ENCODE results near the gene TAS2R9.
"Not testable (repeated sequence)": the region's sequence is repeated elsewhere in the genome, so short reads cannot be mapped to it uniquely, and the experiment has no call there.

TAS2R9 gene, protein sequence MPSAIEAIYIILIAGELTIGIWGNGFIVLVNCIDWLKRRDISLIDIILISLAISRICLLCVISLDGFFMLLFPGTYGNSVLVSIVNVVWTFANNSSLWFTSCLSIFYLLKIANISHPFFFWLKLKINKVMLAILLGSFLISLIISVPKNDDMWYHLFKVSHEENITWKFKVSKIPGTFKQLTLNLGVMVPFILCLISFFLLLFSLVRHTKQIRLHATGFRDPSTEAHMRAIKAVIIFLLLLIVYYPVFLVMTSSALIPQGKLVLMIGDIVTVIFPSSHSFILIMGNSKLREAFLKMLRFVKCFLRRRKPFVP

DNA sequence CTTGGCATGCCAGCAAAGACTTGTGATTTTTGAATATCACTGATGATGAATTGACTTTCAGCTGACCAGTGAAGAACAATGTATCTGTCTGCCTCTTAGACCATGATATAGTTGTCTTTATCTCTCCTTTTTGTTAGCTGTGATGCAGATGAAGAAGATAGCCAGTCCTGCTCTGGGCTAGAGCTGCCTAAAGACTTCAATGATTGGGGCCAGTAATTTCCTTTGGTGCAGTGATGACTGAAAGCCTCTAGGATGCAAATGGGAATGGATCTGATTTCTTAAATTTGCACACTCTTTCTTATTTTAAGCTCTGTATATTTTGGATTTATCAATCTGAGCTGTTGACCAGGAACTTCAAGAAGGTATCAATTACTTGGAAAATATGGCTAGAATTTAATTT is at the start of gene TAS2R9:
Gene TAS2R9, minus strand, starts transcription at position 101 of the 400 bp plus-strand sequence. Its CDS starts 93 bp downstream, at position 8.
- no peak for DNase-seq (ENCODE audit: low read depth)

DNA sequence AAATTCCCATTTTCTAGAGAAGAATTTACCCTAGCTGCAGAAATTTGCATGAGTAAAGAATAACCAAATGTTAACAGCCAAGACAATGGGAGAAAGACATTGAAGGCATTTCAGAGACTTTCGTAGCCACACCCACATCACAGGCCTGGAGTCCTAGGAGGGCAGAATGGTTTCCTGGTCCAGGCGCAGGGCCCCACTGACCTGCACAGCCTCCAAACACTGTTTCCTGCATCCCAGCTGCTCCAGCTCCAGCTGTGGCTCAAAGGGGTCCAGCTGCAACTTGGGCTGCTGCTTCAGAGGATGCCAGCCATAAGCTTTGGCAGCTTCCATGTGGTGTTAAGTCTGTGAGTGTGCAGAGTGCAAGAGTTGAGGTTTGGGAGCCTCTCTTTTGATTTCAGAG is 45.8 kb upstream of the TAS2R9 start:
- DNase-seq (ENCODE audit: low read depth) = no peak

- DNase-seq (ENCODE audit: low read depth) = no peak
These were observed 43.8 kb upstream of the TAS2R9 start for GRCh38 chr12:10853776-10854175.

DNA sequence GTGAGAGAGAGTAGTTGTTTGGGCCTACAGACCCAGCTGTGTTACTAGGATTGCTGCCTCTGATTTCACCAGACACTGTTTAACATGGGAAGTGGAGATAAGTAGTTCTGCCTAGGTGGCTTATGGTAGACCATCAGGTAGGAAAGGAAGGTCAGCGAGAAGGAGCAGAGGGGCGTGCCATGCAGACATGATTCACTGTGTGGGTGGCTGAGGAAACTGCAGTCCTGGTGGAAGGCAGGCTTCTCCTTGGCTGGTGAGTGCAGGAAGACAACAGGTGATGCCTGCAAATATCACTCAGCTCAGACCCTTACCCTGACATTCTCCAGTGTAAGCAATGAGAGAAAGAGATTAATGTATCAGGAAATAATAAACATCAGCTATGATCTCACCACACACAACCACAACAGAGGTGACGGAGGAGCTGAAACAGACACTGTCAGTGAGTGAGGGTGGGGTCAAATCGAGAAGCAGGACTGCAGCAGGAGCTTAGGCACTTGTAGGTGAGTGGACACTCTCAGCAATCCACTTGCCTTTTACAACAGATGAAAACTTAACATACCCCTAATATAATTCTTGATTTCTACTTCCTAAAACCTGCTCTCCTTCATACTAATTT is 41.4 kb upstream of the TAS2R9 start:
- no peak for DNase-seq (ENCODE audit: low read depth)

DNA sequence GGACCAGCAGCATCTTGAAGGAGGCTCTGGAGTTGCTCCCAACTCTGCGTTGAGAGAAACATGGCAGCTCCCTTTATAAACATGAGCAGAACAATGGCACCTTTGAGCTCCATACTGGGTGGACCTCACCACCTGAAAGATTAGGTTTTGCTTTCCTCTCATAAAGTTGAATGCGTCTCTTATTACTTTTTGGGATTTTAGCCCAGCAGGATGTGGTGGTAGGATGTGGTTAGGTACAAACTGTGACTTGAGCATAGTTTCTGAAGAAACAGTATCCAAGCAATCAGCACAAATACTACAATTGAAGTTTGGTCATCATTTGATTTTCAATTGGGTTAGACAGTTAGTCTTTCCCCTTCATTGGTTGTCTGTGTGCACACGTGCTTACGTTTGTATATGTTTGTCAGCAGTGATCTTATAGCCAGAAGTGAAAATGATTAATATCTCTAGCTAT is 39.5 kb upstream of the TAS2R9 start, which contains the start of gene PRR4:
Gene PRR4, minus strand, starts transcription at position 51 of the 454 bp plus-strand sequence. Its CDS starts 38 bp downstream, at position 13.
- DNase-seq (ENCODE audit: low read depth) = no peak

DNA sequence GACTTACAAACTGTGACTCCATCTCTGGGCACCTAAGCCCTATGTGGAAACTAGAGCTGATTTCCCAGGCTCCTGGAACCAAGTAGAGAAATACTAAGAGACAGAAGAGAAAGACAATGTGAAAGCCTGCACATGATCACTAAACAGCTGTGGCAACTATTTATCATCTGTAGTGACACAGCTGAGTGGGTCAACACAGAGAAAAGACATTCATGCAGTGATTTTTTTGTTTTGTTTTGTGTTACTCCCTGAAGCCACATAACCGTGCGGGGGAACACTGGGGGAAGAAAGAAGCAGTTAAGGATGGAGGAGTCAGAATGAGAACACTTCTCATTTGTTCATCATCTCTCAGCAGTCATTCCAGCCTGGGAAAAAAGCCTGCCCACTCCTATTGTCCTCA is 37.8 kb upstream of the TAS2R9 start:
- no peak for DNase-seq (ENCODE audit: low read depth)

GRCh38 chr12:10842862-10843261 is 32.9 kb upstream of the TAS2R9 start:
- DNase-seq (ENCODE audit: low read depth) = no peak

- DNase-seq (ENCODE audit: low read depth) = no peak
These were observed 28.5 kb upstream of the TAS2R9 start for GRCh38 chr12:10838461-10838860.

DNA sequence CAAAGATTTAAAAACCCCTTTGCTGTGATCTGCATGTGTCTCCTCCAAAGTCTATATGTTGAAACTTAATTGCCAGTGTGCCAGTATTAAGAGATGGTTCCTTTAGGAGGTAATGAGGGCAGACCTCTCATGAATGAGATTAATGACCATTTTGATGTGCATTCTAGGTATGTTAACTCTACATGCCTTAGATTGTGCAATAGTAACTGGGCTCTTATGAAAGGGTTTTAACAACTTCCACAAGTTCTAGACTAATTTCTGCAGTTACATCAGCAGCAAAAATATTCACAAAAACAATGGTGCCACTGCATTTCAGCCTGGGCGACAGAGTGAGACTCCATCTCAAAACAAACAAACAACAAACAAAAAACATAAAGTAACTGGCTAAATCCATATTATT is 20.0 kb upstream of the TAS2R9 start:
- DNase-seq (ENCODE audit: low read depth) = no peak

GRCh38 chr12:10826258-10826657 is 16.3 kb upstream of the TAS2R9 start, which contains the start of gene TAS2R10:
Gene TAS2R10, minus strand, starts transcription at chr12:10826358. Its CDS starts 89 bp downstream, at chr12:10826269.
- DNase-seq (ENCODE audit: low read depth) = no peak

DNA sequence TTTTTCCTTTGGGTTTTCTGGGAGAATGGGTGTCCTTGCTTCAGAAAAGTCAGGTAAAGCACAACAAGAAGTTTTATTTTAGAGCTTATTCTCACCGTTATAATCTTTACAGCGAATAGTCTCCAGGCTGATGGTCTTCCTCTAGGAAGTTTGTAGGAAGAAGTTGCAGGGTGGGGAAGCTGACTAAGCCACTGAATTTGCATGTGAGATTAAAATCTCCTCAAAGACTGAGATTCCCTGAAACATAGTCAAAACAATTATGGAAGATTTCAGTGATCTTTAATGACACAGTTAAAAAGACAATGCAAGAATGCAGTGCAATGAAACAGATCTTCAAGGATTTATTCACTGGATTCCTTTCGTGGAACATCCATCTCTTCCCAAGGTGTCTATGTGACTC is 15.0 kb upstream of the TAS2R9 start:
- no peak for DNase-seq (ENCODE audit: low read depth)

DNA sequence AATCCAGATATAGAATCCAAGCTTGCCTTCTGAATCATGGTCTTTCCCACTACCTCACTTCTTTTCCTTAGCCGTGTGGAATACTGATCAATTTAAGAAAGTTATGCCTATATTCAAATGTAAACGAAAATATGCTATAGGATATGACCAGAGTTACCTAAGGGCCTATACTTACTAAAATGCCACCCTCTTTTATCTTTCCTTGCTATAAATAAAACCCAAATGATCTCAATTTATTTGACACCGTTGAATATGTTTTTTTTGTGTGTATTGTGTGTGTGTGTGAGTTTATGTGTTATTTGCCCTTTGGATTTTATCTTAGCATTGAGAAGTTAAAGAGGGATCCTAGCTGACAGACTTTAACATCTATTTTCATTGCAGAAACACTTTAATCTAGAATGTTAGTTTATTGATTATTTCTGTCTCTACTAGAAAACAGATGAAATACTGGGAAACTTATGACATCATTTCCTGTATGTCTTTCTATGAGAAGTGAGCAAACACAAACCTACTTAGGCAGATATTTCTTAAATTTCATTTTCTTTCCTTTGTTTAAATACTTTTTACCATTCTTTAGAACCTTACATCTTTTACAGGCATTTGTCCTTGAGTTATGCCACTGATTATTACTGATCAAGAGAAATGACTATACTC is 2.0 kb upstream of the TAS2R9 start:
- DNase-seq (ENCODE audit: low read depth) = no peak

DNA sequence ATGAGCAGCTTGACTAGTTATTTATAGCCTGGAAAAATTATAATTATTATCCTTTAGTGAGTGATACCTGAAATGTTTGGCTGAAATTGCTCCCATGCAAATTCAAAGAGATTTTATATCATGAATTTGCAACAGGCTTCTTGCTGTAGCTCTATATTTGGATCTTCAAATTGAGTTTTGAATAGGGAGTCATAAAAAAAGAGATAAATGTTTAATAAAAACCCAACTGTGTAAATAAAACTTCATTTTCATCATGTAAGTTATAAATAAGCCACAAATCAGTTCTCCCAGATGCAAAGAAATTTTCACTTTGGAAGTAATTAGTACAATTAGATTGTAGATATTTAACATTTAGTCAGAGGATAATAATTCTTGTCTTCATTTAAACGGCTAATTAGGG is 2.8 kb downstream of the TAS2R9 start, which contains the start of gene TAS2R8:
Gene TAS2R8, minus strand, starts transcription at position 101 of the 400 bp plus-strand sequence. CDS start 306 bp downstream, outside the sequence.
- no peak for DNase-seq (ENCODE audit: low read depth)

- DNase-seq (ENCODE audit: low read depth) = no peak
These were observed 7.4 kb downstream of the TAS2R9 start, which contains the start of gene TAS2R7 for GRCh38 chr12:10802587-10802986. Gene TAS2R7, minus strand, starts transcription at chr12:10802627. Its CDS starts 57 bp downstream, at chr12:10802570.

- DNase-seq (ENCODE audit: low read depth) = no peak
These were observed 8.2 kb downstream of the TAS2R9 start for GRCh38 chr12:10801741-10802140.

DNA sequence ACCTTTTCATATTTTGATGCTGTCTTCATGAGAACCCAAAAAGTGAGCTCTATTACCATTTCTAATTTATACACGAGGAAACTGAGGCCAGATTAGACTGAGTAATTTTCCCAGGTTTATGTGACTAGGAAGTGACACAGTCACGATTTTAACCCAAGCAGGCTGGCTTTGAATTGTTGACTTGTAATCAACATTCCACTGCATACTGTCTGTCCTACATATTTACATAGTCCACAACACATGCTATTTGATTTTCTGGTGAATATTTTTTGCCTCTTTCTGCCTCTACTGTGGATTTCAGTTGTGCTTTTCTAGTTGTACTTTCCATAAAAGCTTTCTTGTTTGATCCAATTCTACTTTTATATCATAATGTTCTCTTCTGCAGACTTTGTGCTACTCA is 15.7 kb downstream of the TAS2R9 start:
- DNase-seq (ENCODE audit: low read depth) = no peak

- not testable (repeated sequence) for DNase-seq (ENCODE audit: low read depth)
These were observed 18.2 kb downstream of the TAS2R9 start for GRCh38 chr12:10791769-10792168.

DNA sequence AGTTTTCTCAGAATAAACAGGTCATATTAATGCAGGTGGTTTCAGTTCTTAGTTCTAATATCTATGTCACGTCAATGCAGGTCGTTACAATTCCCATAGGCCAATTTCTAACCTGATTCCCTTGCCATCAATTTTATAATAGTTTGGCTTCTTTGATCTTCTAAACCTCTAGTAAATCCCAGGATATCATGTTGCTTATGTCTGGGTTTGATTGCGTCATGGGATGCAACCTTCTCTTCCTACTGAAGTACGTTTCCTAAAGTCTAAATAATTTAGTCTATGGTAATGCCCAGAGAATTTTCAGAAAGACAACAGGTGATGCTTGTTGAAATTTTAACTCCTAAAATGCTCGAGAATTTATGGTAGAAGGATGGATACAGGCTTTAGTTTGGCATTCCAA is 26.7 kb downstream of the TAS2R9 start:
- DNase-seq (ENCODE audit: low read depth) = no peak

DNA sequence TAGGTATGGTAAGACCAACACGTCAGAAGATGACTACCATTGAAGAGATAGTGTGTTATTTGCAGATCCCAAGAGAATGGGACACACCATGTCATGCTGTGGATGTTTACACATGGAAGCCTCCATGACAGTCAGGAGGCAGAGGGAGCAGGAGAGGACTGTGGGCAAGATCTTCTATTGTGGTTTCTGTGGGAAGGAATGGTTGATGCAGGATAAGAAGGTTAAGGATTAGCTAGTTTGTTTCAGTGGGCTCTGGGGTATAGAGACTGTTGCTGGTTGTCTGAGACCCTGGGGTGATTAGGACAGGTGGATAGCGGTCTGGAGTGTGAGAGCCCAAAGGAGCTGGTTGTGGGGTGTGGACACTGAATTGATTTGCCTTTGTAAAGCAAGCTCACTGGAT is 30.9 kb downstream of the TAS2R9 start:
- DNase-seq (ENCODE audit: low read depth) = no peak

GRCh38 chr12:10771132-10771733 is 38.7 kb downstream of the TAS2R9 start:
- no peak for DNase-seq (ENCODE audit: low read depth)

DNA sequence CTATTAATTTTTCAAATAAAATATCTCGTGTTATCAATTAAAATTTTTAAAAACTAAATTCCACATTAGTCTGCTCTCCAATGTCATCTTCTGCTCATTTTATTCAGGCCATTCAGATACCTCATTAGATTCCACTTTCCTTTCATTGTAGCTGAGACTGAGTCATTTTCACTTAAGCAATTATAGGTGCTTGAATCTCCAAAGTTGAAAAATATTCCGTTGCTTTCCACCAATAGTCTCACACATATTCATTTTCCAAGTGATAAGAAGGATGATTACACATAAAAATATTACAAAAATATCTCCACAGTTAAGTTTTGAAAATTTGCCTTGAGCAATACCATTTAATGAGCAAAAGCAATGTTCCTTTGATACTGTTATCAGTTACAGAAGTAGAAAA is 50.3 kb downstream of the TAS2R9 start:
- no peak for DNase-seq (ENCODE audit: low read depth)
